ENCODE measurements around the gene P3H2.

DNA sequence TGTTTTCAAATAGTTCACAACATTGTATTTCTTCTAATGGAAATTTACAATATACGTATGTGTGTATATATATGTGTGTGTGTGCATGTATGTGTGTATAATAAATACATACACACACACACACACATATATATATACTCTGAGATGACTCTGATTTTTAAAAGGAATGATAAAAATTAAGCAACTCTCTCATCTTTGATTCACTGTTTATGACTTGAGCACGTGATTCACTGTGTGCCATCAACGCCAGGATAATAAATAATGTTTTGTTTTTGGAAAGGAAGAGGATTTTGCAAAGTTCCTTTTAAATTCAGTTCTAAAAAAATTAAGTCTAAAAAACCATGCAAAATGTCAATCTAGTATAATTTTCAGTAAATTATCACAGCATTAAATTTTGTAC is 132.4 kb downstream of the P3H2 start:
- TF ChIP-seq, protein P1, sequence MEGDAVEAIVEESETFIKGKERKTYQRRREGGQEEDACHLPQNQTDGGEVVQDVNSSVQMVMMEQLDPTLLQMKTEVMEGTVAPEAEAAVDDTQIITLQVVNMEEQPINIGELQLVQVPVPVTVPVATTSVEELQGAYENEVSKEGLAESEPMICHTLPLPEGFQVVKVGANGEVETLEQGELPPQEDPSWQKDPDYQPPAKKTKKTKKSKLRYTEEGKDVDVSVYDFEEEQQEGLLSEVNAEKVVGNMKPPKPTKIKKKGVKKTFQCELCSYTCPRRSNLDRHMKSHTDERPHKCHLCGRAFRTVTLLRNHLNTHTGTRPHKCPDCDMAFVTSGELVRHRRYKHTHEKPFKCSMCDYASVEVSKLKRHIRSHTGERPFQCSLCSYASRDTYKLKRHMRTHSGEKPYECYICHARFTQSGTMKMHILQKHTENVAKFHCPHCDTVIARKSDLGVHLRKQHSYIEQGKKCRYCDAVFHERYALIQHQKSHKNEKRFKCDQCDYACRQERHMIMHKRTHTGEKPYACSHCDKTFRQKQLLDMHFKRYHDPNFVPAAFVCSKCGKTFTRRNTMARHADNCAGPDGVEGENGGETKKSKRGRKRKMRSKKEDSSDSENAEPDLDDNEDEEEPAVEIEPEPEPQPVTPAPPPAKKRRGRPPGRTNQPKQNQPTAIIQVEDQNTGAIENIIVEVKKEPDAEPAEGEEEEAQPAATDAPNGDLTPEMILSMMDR (IDR thresholded peaks at IDR 0.05), result no peak
- no peak for TF ChIP-seq ZFX (IDR thresholded peaks at IDR 0.05; ENCODE audit: borderline replicate concordance)

All from 22Rv1 (cell line).